GM23338 (cell line): ENCODE data around the gene PGBD5.

ENCODE experiments used
- CREB1 ChIP-seq: fragments of 250-450 bp; sonication (Bioruptor Pico); IDR thresholded peaks from 2 replicates; pipeline ENCODE4 v1.5.0; 2020; ENCODE audit warnings: low read depth, mild to moderate bottlenecking, moderate library complexity
- EZH2 ChIP-seq: fragments of 200-600 bp; sonication (generic); IDR thresholded peaks from one replicate; pipeline ENCODE4 v1.8.0; 2017; ENCODE audit warnings: antibody characterized with exemption, mild to moderate bottlenecking, low read depth; ENCODE audit not compliant: unreplicated experiment
- POLR2AphosphoS5 ChIP-seq: IDR thresholded peaks from 2 replicates; pipeline ENCODE4 v1.6.1; 2016; ENCODE audit warnings: antibody characterized with exemption, low read depth
- ZNF114 ChIP-seq: fragments of 250-450 bp; sonication (Bioruptor Pico); IDR thresholded peaks from 2 replicates; pipeline ENCODE4 v1.5.0; 2020; ENCODE audit warnings: mild to moderate bottlenecking, moderate library complexity
- TF ChIP-seq, protein P1 (sequence below), 2 experiments: fragments of 200-600 bp in 1 of 2; sonication (generic) in 1 of 2; conservative IDR thresholded peaks; 2 replicates each; pipeline versions ENCODE4 v1.5.1 to v1.6.1; 2016 to 2017; ENCODE audit warnings: antibody characterized with exemption in 2 of 2, low read depth in 2 of 2, mild to moderate bottlenecking in 2 of 2, moderate library complexity in 1 of 2

DNA sequence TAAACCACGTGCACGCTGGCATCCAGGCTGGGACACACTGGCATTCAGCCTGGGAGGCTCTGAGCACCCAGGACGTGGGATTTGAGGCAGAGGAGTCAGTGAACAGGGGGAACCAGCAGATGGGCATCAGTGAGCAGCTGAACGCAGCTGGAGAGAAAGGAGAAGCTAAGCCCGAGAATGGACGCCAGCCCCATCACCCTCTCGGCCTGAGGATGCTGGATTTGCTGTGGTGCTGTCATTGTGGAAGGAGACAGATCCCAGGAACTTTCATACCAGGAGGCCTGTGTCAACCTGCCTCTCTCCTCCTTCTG lies 132.8 kb downstream of the PGBD5 start:
- TF ChIP-seq, protein P1, sequence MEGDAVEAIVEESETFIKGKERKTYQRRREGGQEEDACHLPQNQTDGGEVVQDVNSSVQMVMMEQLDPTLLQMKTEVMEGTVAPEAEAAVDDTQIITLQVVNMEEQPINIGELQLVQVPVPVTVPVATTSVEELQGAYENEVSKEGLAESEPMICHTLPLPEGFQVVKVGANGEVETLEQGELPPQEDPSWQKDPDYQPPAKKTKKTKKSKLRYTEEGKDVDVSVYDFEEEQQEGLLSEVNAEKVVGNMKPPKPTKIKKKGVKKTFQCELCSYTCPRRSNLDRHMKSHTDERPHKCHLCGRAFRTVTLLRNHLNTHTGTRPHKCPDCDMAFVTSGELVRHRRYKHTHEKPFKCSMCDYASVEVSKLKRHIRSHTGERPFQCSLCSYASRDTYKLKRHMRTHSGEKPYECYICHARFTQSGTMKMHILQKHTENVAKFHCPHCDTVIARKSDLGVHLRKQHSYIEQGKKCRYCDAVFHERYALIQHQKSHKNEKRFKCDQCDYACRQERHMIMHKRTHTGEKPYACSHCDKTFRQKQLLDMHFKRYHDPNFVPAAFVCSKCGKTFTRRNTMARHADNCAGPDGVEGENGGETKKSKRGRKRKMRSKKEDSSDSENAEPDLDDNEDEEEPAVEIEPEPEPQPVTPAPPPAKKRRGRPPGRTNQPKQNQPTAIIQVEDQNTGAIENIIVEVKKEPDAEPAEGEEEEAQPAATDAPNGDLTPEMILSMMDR (conservative IDR thresholded peaks at IDR 0.05; ENCODE audit: low read depth in 2 of 2) = no peak
- TF ChIP-seq EZH2 (no peak), POLR2AphosphoS5 (no peak), CREB1 (CRISPR knock-in tag) (no peak), ZNF114 (CRISPR knock-in tag) (no peak)
